Lower leg skin (tissue), 3 donors: ENCODE data around the gene ARHGAP24.

Experiments
- CTCF ChIP-seq, 3 donors: fragments of 450-650 bp; IDR thresholded peaks; one replicate each; pipeline ENCODE4 v1.5.1; 2016; ENCODE audit warnings: antibody characterized with exemption in 3 of 3, mild to moderate bottlenecking in 3 of 3, moderate library complexity in 2 of 3
- POLR2A ChIP-seq, 2 donors: fragments of 450-650 bp; IDR thresholded peaks; one replicate each; pipeline ENCODE4 v1.6.1; 2016 to 2017; ENCODE audit warnings: antibody characterized with exemption in 2 of 2, mild to moderate bottlenecking in 1 of 2, moderate library complexity in 1 of 2

- no peak for TF ChIP-seq POLR2A (IDR thresholded peaks at IDR 0.05)
- TF ChIP-seq CTCF (IDR thresholded peaks at IDR 0.05) = no peak
Measured at GRCh38 chr4:85787133-85787532, 312.2 kb downstream of the ARHGAP24 start.
